HG03354 (cell line): ENCODE results near the gene B3GAT1.
"Not testable (repeated sequence)": the region's sequence is repeated elsewhere in the genome, so short reads cannot be mapped to it uniquely, and the experiment has no call there.

ENCODE experiments used
- ATAC-seq: cut with Tn5 transposase; IDR thresholded peaks from one replicate; pipeline ENCODE4 v1.9.1; 2021; ENCODE audit warnings: mild to moderate bottlenecking; ENCODE audit not compliant: unreplicated experiment, poor library complexity, severe bottlenecking

B3GAT1 gene

GRCh38 chr11:134360050-134360835 lies 51.8 kb downstream of the B3GAT1 start:
- peak; percentile 78 for ATAC-seq

- ATAC-seq: no peak
These were observed 52.4 kb downstream of the B3GAT1 start for GRCh38 chr11:134359646-134360045.

GRCh38 chr11:134358856-134359490 lies 53.1 kb downstream of the B3GAT1 start:
- no peak for ATAC-seq

GRCh38 chr11:134358165-134358855 lies 53.7 kb downstream of the B3GAT1 start:
- no peak for ATAC-seq

GRCh38 chr11:134357545-134357839 lies 54.5 kb downstream of the B3GAT1 start:
- ATAC-seq: no peak

GRCh38 chr11:134356656-134357544 lies 55.1 kb downstream of the B3GAT1 start:
- no peak for ATAC-seq

GRCh38 chr11:134355656-134356055 lies 56.4 kb downstream of the B3GAT1 start:
- ATAC-seq: no peak

GRCh38 chr11:134355136-134355535 lies 56.9 kb downstream of the B3GAT1 start:
- no peak for ATAC-seq

GRCh38 chr11:134352111-134352510 lies 59.9 kb downstream of the B3GAT1 start:
- ATAC-seq: no peak

GRCh38 chr11:134350381-134350780 lies 61.7 kb downstream of the B3GAT1 start:
- no peak for ATAC-seq

GRCh38 chr11:134349802-134350355 lies 62.2 kb downstream of the B3GAT1 start:
- no peak for ATAC-seq

- ATAC-seq: peak; percentile 45
These were observed 62.8 kb downstream of the B3GAT1 start for GRCh38 chr11:134349109-134349801.

GRCh38 chr11:134347441-134347840 lies 64.6 kb downstream of the B3GAT1 start:
- ATAC-seq: no peak

GRCh38 chr11:134346976-134347350 lies 65.1 kb downstream of the B3GAT1 start:
- ATAC-seq: no peak

GRCh38 chr11:134346101-134346975 lies 65.7 kb downstream of the B3GAT1 start:
- ATAC-seq: no peak

GRCh38 chr11:134345237-134345550 lies 66.8 kb downstream of the B3GAT1 start:
- no peak for ATAC-seq

GRCh38 chr11:134344497-134345236 lies 67.4 kb downstream of the B3GAT1 start:
- ATAC-seq: not testable (repeated sequence)

GRCh38 chr11:134343646-134344045 lies 68.4 kb downstream of the B3GAT1 start:
- ATAC-seq: no peak
